ENCODE results near the gene PACS2.

The PACS2 gene

GRCh38 chr14:105401699-105402098, 87.2 kb downstream of the PACS2 start:
- ATAC-seq = no peak
- TF ChIP-seq CSDC2 (CRISPR knock-in tag; IDR thresholded peaks at IDR 0.05) = no peak
- TF ChIP-seq OSR1 (CRISPR knock-in tag; IDR thresholded peaks at IDR 0.05) = no peak
- no peak for TF ChIP-seq ISL1 (CRISPR knock-in tag; IDR thresholded peaks at IDR 0.05)
- TF ChIP-seq TSHZ2 (CRISPR knock-in tag; IDR thresholded peaks at IDR 0.05) = no peak
- TF ChIP-seq PATZ1 (CRISPR knock-in tag; IDR thresholded peaks at IDR 0.05; ENCODE audit: borderline replicate concordance) = no peak
- TF ChIP-seq TCF4 (CRISPR knock-in tag; IDR thresholded peaks at IDR 0.05; ENCODE audit: borderline replicate concordance) = no peak
- TF ChIP-seq ZNF70 (CRISPR knock-in tag; IDR thresholded peaks at IDR 0.05) = no peak
- TF ChIP-seq CREB5 (CRISPR knock-in tag; IDR thresholded peaks at IDR 0.05; ENCODE audit: low read depth) = no peak
- TF ChIP-seq ZNF565 (CRISPR knock-in tag; conservative IDR thresholded peaks at IDR 0.05; ENCODE audit: low read depth) = no peak
- no peak for TF ChIP-seq RARB (CRISPR knock-in tag; IDR thresholded peaks at IDR 0.05)
- no peak for TF ChIP-seq ZFP3 (CRISPR knock-in tag; IDR thresholded peaks at IDR 0.05)
- TF ChIP-seq ESRRG (CRISPR knock-in tag; IDR thresholded peaks at IDR 0.05) = no peak
- TF ChIP-seq ZC3H10 (CRISPR knock-in tag; IDR thresholded peaks at IDR 0.05) = no peak
- TF ChIP-seq TOX (CRISPR knock-in tag; IDR thresholded peaks at IDR 0.05; ENCODE audit: borderline replicate concordance) = no peak
- no peak for TF ChIP-seq PPARA (CRISPR knock-in tag; IDR thresholded peaks at IDR 0.05; ENCODE audit: borderline replicate concordance)
- TF ChIP-seq GLIS3 (CRISPR knock-in tag; IDR thresholded peaks at IDR 0.05) = no peak
- no peak for TF ChIP-seq ARNTL (CRISPR knock-in tag; IDR thresholded peaks at IDR 0.05; ENCODE audit: borderline replicate concordance, low read depth)
- TF ChIP-seq, protein P1, sequence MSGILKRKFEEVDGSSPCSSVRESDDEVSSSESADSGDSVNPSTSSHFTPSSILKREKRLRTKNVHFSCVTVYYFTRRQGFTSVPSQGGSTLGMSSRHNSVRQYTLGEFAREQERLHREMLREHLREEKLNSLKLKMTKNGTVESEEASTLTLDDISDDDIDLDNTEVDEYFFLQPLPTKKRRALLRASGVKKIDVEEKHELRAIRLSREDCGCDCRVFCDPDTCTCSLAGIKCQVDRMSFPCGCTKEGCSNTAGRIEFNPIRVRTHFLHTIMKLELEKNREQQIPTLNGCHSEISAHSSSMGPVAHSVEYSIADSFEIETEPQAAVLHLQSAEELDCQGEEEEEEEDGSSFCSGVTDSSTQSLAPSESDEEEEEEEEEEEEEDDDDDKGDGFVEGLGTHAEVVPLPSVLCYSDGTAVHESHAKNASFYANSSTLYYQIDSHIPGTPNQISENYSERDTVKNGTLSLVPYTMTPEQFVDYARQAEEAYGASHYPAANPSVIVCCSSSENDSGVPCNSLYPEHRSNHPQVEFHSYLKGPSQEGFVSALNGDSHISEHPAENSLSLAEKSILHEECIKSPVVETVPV (CRISPR knock-in tag; IDR thresholded peaks at IDR 0.05) = no peak
- no peak for TF ChIP-seq POU6F1 (CRISPR knock-in tag; IDR thresholded peaks at IDR 0.05; ENCODE audit: borderline replicate concordance, low read depth)

GRCh38 chr14:105408592-105408991, 94.0 kb downstream of the PACS2 start:
- no peak for TF ChIP-seq CSDC2 (CRISPR knock-in tag; IDR thresholded peaks at IDR 0.05)
- no peak for TF ChIP-seq ARNTL (CRISPR knock-in tag; IDR thresholded peaks at IDR 0.05; ENCODE audit: borderline replicate concordance, low read depth)
- no peak for TF ChIP-seq ZC3H10 (CRISPR knock-in tag; IDR thresholded peaks at IDR 0.05)
- TF ChIP-seq ZFP3 (CRISPR knock-in tag; IDR thresholded peaks at IDR 0.05) = no peak
- TF ChIP-seq ZFP30 (CRISPR knock-in tag; IDR thresholded peaks at IDR 0.05) = no peak
- TF ChIP-seq TCF4 (CRISPR knock-in tag; IDR thresholded peaks at IDR 0.05; ENCODE audit: borderline replicate concordance) = no peak
- TF ChIP-seq ISL1 (CRISPR knock-in tag; IDR thresholded peaks at IDR 0.05) = no peak
- ATAC-seq = no peak

DNA sequence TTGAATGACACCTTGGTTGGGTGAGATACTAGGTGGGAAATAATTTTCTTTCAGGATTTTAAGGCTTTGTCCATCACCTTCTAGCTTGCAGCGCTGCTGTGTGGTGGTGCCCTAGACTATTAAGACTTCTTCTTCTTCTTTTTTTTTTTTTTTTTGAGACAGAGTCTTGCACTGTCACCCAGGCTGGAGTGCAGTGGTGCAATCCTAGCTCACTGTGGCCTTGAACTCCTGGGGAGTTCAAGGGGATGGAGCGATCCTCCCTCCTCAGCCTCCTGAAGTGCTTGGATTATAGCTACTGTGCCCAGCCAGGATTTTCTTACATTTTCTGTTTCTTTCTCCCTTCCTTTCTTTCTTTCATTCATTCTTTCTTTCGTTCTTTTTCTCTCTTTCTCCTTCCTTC, 94.8 kb downstream of the PACS2 start:
- TF ChIP-seq TSHZ2 (CRISPR knock-in tag; IDR thresholded peaks at IDR 0.05) (no peak), ISL1 (CRISPR knock-in tag; IDR thresholded peaks at IDR 0.05) (no peak), BACH2 (CRISPR knock-in tag; IDR thresholded peaks at IDR 0.05; ENCODE audit: borderline replicate concordance) (no peak), ARNTL (CRISPR knock-in tag; IDR thresholded peaks at IDR 0.05; ENCODE audit: borderline replicate concordance, low read depth) (no peak), TCF4 (CRISPR knock-in tag; IDR thresholded peaks at IDR 0.05; ENCODE audit: borderline replicate concordance) (no peak)

More for the DNA sequence above, 94.8 kb downstream of the PACS2 start:
- no peak for ATAC-seq
